Head of caudate nucleus (tissue), 42 donors: ENCODE results near the gene SCGB1A1.
A peak's percentile ranks its signal among the peaks of the same experiment; 100 is the strongest.
"Not testable (repeated sequence)": the region's sequence is repeated elsewhere in the genome, so short reads cannot be mapped to it uniquely, and the experiment has no call there.

Experiments
- DNase-seq, 42 donors: peaks; one replicate each; pipeline versions ENCODE4 v3.0.0 to v3.0.0-alpha.2; 2020 to 2021; ENCODE audit warnings: mixed read lengths in 7 of 42
- intact Hi-C: fragments of 100-400 bp; cut with DNase I; formaldehyde crosslinking; loops from one replicate; pipeline ENCODE4 v1.15.0; 2022

The SCGB1A1 gene

DNA sequence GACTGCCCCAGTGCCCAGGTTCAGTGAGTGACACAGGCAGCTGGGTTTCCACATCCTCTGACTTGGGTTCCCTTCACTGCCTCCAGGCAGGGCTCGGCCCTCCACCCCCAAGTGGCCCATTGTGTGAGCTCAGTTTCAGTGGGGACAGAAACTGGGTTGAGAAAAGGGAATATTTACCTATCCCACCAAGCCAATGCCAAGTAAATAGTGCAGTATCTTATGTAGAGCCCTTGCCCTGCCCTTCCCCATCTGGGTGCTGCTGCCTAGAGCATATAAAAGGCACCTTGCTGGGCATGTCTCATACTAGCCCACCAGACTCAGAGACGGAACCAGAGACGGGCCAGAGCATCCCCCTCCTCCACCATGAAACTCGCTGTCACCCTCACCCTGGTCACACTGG is at the start of gene SCGB1A1:
Gene SCGB1A1 (plus strand): TSS at position 301 of the 400 bp plus-strand sequence. CDS start 63 bp downstream, at position 364.
- intact Hi-C loops: no loop called here
- DNase-seq: no peak

DNA sequence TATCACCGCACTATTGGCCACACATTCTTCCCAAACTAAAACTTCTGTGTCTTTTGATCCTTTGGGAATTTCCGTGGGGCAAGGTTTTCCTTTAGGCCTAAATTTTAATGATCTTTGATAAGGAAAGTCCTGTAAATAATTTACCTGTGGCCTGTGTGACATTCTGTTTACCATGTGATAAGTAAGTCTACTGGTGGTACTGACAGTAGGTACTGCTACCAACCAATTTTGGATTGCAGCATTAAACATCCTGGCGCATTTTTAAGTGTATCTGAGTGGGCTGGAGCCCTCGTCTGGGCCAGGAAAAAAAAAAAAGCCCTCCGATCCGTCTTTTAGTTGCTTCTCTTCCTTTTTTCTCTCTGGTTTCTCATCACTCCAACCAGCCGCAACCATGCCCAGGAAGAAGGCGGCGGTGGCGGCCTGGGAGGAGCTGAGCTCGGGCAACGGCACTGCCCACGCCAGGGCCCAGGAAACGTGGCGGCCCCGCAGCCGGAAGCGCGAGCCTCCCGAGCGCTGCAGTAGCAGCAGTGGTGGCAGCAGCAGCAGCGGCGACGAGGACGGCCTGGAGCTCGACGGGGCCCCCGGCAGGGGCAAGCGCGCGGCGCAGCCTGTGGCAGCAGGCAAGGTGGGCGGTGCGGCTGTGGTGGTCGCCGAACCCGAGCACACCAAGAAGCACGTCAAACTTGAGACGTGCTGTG is 47.9 kb upstream of the SCGB1A1 start:
- DNase-seq: no peak
- intact Hi-C loops: no loop called here

GRCh38 chr11:62372871-62373270 is 46.0 kb upstream of the SCGB1A1 start:
- no peak for DNase-seq
- intact Hi-C loops: no loop called here

DNA sequence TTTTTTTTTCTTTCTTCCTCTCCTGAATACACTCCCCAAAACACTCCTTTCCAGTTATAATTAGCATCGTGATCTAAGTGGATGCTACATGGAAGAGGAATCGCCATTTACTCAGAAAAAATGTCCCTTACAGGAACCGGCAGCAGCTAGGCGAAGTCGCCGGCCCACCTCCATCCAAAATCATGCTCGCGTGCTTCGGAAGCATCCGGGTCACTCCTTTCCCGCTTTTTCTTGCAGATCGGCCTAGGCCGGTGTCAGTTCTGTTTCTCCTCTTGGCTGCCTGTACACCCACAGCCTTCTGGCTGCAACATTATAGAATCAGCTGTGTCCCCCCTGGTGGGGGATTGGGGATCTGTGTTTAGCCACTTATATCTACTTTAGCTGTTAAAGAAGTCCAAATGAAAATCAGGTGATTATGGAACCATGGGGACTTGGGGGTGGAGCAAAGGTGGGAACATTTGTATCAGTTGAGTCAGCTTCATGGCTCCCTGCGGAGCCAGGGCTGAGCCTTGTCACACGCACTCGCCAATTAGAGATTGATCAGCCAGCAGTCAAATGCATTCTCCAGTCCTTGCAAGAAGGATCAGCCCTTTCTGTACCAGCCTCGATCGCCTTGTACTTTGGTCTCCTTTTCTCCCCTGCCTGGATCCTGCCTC is 45.2 kb upstream of the SCGB1A1 start:
- intact Hi-C loops: no loop called here
- no peak for DNase-seq

- no peak for DNase-seq
- intact Hi-C loops: loop anchor here (5.0 kb wide), 1 partner anchor 38 kb away; the partner anchor contains the start of gene ASRGL1
Measured at GRCh38 chr11:62374801-62375200, 44.0 kb upstream of the SCGB1A1 start.

DNA sequence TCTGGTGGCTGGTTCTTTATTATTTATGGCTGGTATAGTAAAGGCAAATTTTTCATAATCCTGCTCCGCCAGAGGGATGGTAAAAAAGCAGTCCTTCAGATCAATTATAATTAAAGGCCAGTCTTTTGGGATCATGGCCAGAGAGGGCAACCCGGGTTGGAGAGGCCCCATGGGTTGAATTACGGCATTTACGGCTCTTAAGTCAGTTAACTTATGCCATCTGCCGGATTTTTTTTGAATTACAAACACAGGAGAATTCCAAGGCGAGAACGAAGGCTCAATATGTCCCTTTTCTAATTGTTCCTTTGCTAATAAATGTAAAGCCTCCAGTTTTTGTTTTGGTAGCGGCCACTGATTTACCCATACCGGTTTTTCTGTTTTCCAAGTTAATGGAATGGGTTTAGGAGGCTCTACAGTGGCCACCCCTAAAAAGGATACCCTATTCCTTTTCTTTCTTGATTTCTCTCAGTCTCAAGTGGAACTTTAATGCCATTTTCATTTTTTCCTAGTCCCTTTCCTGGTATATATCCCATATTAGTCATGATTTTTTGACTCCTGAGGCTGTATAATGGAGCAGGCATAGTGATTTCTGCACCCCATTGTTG is 40.3 kb upstream of the SCGB1A1 start:
- peak in 26 of 42 donors; percentile 22 to 79 (median 53) for DNase-seq
- intact Hi-C loops: loop anchor here (5.0 kb wide), 1 partner anchor 41 kb away; the partner anchor contains the start of gene ASRGL1

DNA sequence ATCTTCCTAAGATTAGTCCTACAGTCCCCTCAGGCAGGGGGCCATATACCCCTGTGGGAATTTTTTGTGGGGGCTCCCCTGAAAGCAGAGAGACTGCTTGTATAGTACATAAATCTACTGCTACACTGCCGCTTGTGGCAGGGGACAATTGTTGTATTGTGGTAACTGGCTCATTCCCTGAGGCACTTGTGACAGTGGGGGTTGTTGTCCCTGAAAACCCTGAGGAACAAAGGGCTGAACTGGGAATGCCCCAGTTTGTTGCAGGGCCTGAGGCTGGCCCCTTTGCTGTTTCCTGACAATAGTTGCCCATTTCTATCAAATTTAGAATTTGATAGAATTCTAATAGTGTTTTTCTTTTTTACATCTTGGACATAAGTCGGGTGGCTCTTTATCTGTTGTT is 39.2 kb upstream of the SCGB1A1 start:
- intact Hi-C loops: loop anchor here (5.0 kb wide), 1 partner anchor 42 kb away; the partner anchor contains the start of gene ASRGL1
- peak; percentile 22 to 89 (median 74) for DNase-seq

- intact Hi-C loops: not testable (repeated sequence)
- DNase-seq: peak in 33 of 42 donors; percentile 23 to 79 (median 50)
Measured at GRCh38 chr11:62380821-62381245, 38.0 kb upstream of the SCGB1A1 start.

- intact Hi-C loops: no loop called here
- peak in 1 of 42 donors; percentile 1 for DNase-seq
Measured at GRCh38 chr11:62383822-62384221, 35.0 kb upstream of the SCGB1A1 start.

GRCh38 chr11:62386083-62386482 is 32.8 kb upstream of the SCGB1A1 start:
- peak in 1 of 42 donors; percentile 4 for DNase-seq
- intact Hi-C loops: not testable (repeated sequence)

GRCh38 chr11:62387381-62387780 is 31.5 kb upstream of the SCGB1A1 start:
- DNase-seq: peak in 2 of 42 donors; percentile 19 to 39
- intact Hi-C loops: no loop called here

DNA sequence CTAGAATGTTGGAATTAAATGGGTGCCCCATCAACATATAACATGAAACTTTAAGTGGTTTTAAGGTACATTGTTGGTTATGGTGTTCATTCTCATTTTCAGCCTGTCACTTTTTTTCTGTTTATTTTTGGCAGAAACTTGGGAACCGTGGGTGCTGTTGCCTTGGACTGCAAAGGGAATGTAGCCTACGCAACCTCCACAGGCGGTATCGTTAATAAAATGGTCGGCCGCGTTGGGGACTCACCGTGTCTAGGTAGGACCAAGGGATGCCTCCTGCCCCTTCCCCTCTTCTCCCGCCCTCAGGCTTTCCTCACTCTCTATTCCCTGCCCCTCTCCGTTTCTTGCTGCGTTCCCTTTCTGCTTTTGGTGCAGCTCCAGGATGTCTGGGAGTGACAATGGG is 29.8 kb upstream of the SCGB1A1 start:
- intact Hi-C loops: no loop called here
- DNase-seq: no peak

DNA sequence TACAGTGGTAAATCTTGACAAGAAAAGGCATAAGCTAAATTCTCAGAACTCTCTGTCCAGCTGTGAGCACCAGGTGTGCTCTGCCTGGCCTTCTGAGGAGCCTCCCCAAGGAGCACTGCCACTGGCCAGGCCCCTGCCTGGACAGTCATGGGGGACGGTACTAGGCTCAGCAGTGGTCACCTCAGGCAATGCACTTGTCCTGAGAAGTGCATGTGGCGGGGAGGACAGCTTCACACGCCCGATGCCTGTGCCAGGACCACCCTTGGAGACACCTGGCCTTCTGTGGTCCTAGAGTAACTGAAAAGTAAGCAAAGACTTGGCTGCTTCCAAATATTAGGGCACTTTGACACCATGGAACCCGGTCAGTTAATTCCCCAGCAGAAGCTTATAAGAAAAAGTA is 28.6 kb upstream of the SCGB1A1 start:
- DNase-seq: no peak
- intact Hi-C loops: loop anchor here (10.0 kb wide), 2 partner anchors 155 to 315 kb away; partner anchors contain the start of genes AHNAK, BSCL2 and GNG3

DNA sequence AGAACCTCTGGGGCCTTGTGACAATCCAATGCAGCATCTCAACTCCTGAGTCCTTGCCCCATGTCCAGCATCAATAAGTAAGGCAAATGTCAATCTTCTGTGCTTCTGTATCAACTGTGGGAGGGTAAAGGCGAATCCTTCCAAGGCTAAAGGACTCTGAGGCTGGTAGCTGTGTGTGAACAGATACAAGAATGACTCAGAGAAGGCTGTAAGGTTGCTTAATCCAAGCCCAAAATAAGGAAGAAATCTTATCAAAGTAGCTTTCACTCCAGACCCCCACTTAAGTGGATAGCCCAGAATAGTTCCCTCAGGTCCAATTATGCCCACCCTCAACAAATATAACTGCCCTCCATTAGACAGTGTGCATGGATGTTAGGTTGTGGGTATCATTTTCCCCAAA is 28.1 kb upstream of the SCGB1A1 start:
- no peak for DNase-seq
- intact Hi-C loops: loop anchor here (10.0 kb wide), 2 partner anchors 154 to 314 kb away; partner anchors contain the start of genes AHNAK, BSCL2 and GNG3

DNA sequence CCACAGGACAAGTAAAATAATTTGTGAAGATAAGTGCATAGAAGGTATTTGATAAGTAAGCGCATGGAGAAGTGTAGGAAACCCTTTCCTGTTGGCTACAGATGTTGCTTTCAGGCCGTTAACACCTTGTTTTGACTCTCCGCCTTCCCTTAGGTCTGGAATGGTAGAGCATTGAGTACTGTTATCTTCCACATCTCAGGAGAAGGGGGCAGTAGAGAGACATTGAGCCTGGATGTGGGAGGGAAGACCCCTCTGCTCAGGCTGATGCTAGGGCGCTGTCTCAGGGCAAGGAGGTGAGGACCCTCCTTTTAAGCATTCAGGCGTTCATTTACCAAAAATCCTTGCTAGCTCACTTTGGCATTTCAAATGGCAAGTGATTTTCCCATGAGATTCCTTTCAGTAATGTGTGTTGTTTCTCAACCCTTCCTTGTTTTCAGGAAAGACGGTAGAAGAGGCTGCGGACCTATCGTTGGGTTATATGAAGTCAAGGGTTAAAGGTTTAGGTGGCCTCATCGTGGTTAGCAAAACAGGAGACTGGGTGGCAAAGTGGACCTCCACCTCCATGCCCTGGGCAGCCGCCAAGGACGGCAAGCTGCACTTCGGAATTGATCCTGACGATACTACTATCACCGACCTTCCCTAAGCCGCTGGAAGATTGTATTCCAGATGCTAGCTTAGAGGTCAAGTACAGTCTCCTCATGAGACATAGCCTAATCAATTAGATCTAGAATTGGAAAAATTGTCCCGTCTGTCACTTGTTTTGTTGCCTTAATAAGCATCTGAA is 27.0 kb upstream of the SCGB1A1 start:
- intact Hi-C loops: loop anchor here (10.0 kb wide), 2 partner anchors 153 to 313 kb away; partner anchors contain the start of genes AHNAK, BSCL2 and GNG3

DNA sequence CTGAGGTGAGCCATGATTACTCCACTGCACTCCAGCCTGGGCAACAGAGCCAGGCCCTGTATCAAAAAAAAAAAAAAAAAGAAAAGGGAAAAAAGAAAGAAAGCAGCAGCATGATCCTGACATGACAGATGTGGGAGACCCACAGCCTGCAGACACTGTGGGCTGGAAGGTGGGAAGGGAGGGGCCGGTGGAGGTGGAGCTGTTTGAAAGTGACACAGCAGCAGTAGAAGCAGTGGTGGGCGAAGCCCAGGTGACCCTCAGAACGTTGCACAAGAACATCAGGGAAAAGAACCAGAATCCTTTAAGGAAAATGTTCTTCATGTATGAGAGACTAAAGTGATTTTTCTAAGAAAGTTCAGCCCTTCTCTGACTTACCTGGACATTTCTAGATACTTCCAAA is 26.3 kb upstream of the SCGB1A1 start:
- intact Hi-C loops: loop anchor here (10.0 kb wide), 2 partner anchors 152 to 312 kb away; partner anchors contain the start of genes AHNAK, BSCL2 and GNG3
- peak in 19 of 42 donors; percentile 26 to 74 (median 43) for DNase-seq

More for the DNA sequence above, 27.0 kb upstream of the SCGB1A1 start:
- no peak for DNase-seq

- DNase-seq: no peak
- intact Hi-C loops: loop anchor here (10.0 kb wide), 2 partner anchors 152 to 312 kb away; partner anchors contain the start of genes AHNAK, BSCL2 and GNG3
Measured at GRCh38 chr11:62393061-62393611, 25.7 kb upstream of the SCGB1A1 start.

DNA sequence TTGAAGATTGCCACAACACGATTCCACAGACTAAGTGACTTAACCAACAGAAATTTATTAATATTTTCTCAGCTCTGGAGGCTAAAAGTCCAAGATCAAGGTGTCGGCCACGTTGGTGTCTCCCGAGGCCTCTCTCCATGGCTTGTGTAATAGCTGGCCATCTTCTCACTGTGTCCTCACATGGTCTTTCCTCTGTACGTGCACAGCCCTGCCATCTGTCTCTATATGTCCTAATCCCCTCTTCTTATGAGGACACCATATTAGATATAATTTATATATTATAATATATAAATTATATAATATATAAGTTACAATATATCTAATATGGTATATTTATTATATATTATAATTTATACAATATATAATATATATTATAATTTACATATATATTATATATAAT is 25.1 kb upstream of the SCGB1A1 start:
- DNase-seq: no peak
- intact Hi-C loops: loop anchor here (10.0 kb wide), 2 partner anchors 151 to 311 kb away; partner anchors contain the start of genes AHNAK, BSCL2 and GNG3
